HL-60/S4 (cell line): ENCODE measurements around the gene SYNGR3.
"Not testable (repeated sequence)": the region's sequence is repeated elsewhere in the genome, so short reads cannot be mapped to it uniquely, and the experiment has no call there.

Experiments used
- in situ Hi-C: fragments of 300-500 bp; cut with MboI; formaldehyde crosslinking; loops from 2 replicates; pipeline ENCODE4 v1.14.3; 2022; ENCODE audit warnings: low sequenced_read_pairs

The SYNGR3 gene

DNA sequence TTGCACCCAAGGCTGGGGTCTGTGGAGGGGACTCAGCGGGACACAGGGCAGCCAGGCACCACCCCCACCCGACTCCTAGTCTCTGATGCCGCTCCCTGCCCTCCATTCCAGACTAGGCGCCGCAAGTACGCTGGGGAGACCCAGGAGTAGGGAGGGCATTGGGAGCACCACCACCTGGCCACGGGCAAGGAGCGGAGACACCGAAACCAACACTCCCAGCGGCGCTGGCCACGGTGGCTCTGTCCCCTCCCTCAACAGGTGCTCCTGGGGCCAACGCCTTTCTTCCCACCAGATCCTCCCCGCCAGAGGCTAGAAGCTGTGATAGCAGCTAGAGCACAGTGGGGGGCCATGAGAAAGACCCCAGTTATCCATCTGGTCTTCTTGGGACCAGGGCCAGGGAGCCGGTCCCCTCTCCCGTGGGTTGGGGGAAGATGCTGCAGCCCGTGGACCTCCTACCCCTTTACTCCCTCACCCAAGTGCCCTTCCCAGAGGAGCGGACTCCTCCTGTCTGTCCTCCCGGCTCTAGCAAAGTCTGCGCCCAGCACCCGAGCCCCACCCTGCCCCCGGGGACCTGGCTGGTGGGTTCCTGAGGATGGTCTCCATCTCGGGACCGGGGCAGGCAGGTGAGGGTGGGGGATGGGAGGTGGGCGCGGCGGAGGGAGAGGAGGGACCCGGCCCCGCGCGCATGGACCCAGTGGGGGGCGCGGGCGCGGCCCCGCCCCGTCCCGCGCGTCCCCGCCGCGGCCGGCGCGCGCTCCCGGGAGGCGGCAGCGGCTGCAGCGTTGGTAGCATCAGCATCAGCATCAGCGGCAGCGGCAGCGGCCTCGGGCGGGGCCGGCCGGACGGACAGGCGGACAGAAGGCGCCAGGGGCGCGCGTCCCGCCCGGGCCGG, at the start of gene SYNGR3:
Gene SYNGR3, plus strand, starts transcription at position 762 of the 892 bp plus-strand sequence. CDS start 133 bp downstream, outside the sequence.
- in situ Hi-C loops: no loop called here

DNA sequence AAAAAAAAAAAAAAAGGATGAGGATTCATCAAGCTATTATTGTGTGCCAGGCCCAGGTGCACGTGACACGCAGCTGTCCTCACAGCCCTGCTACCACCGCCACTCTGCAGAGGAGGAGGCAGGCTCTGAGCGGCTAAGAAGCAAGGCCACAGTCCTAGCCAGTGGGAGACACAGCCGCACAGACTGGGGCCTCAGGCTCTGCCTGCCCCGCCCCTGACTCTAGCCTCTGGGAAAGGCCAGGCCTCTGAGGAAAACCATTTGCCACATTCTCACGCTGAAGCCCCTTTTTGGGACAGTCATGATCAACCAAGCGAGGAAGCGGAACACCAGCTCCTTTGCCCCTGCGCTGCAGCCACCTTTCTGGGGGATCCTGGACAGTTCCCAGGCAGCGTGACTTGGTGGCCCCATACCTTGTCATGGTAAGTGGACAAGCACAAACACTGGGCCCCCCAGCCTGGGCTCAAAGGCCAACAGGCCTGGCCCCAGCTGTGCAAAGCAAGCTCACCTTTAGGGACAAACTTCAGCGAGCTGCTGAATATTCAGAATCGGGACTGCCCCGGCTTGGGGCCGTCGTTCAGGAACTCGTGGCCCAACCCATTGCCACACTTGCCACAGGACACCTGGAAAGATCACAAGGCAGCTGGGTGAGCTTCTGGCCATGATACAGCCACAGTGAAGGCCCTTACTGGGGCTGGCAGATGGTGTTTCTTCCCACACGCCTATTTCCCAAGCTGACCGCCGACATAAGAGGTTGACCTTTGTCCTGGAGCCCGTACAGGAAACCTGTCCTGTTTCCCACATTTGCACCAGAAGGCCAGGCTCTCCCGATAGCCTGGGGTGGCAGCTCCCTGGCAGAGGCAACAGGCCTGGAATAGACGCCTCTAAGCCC, 49.3 kb upstream of the SYNGR3 start:
- in situ Hi-C loops: no loop called here

GRCh38 chr16:1941162-1942046, 48.4 kb upstream of the SYNGR3 start:
- in situ Hi-C loops: no loop called here

DNA sequence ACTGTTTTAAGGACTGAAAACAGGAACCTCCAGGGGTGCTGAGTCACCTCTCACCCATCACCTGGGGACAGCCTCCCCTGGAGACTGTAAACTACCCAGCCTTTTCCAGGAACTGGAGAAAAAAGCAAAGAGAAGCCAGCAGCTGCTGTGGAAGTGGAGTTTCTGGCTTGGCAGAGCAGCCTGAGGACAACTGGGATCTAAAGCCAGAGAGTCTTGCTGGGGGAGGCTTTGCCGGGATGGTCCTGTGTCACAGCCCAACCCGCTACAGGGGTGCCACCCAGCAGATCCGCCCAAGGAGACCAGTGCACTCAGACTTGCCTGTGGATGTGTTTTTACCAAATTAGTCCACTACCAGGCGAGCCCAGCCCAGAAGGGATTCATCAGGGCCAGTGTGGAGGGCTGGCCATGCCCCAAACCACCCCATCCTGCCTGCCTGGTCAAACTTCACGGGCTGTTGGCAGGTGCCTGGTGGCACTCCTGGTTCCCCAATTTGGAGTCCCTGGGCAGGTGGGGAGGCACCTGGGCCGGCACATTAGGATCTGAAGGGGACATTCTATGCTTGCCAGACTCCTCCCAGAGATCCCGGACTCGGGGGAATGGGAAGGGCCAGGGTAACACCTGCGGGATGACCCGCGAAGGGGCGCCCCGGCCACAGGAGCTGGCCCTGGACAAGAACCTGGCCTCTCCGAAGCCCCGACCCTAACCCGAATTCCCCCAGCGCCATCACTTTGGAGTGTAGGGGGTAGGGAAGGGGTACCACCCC, 47.5 kb upstream of the SYNGR3 start:
- in situ Hi-C loops: no loop called here

DNA sequence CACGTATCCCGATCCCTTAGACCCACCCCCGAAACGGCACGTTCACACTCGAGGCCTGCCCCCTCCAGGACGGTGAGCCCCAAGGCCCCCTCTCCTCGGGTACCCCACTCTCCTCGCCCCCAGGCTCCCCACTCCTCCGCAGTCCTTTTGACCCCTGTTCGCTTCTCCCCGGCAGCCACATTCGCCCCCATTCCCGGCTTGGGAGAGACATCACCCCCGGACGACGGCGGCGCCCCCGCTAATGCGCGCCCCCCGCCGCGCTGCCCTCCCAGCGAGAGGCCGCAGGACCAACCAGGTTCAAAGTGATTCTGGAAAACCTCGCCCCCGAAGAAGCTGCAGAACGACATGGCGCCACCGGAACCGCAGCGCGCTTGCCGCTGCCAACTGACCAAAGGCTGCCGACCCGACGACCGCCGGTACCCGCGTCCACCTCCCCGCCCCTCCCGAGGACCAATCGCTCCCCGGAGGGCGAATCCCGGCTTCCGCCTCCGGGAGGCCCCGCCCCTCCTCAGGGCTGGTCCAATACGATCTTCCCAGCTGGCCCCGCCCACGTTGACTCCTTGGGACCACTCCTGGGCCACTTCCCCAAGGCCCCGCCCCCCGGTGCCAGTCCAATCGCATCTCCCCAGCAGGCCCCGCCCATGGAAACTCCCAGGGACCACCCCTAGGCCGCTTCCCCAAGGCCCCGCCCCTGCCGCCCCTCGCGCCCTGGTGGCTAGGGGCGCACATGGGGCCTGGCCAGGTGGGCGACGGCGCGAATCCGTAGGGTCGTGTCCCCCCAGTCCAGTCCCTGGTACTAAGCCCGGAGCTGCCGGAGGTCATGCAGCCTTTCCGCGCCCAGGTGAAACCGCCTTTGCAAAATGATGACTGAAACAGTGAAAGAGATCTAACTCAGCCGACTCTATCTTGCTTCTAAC, 46.7 kb upstream of the SYNGR3 start, which contains the start of gene MSRB1:
Gene MSRB1, minus strand, starts transcription at position 390 of the 917 bp plus-strand sequence. Its CDS starts 43 bp downstream, at position 347.
- in situ Hi-C loops: no loop called here

GRCh38 chr16:1944612-1945199, 45.1 kb upstream of the SYNGR3 start:
- in situ Hi-C loops: no loop called here

DNA sequence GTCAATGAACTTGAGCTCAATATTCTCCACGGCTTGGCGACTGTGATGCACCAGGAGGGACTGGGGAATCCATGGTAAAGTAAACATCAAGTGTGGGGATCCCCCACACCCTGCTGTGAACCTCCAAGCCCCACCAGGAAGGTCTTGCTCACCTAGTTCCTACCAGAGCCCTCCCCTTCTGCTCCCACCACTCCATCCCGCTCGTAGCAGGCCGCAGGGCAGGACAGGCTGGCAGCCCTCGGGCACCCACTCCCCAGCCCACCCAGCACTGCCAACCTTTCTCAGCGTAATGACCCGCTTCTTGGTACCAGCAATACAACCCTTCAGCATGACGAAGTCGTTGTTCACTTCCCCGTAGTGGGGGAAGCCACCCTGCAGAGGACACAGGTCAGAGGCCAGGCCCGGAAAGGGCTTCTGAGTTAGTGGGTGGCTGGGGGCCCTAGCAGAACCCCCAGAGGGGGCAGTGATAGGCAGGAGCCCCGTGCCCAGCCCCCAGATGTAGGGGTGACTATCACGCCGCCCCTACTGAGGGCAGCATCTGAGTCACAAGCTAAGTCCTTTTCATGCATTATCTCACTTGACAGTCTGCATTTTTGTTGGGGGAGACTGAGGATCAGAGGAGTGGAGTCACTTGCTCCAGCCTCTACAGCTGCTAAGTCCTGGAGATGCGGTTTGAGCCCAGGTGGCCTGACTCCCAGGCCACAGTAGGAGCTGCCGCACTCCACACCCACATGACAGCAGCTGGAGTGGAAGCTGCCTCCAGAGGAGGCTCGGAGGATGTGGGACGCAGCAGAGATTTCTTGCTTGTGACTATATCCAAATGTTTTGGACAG, 44.0 kb upstream of the SYNGR3 start:
- in situ Hi-C loops: no loop called here

- in situ Hi-C loops: no loop called here
Measured at GRCh38 chr16:1946495-1947368, 43.0 kb upstream of the SYNGR3 start.

- in situ Hi-C loops: no loop called here
Measured at GRCh38 chr16:1947369-1947670, 42.5 kb upstream of the SYNGR3 start.

DNA sequence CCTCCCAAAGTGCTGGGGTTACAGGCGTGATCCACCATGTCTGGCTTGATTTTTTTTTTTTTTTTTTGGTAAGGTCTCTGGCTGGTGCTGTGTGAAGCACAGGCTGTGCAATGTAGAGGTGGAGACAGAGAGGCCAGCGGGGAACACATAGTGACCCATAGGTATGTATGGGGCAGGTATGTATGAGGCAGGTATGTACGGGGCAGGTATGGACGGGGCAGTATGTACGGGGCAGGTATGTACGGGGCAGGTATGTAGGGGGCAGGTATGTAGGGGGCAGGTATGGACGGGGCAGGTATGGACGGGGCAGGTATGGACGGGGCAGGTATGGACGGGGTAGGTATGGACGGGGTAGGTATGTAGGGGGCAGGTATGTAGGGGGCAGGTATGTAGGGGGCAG, 40.3 kb upstream of the SYNGR3 start:
- in situ Hi-C loops: no loop called here

- in situ Hi-C loops: no loop called here
Measured at GRCh38 chr16:1950047-1950446, 39.7 kb upstream of the SYNGR3 start.

DNA sequence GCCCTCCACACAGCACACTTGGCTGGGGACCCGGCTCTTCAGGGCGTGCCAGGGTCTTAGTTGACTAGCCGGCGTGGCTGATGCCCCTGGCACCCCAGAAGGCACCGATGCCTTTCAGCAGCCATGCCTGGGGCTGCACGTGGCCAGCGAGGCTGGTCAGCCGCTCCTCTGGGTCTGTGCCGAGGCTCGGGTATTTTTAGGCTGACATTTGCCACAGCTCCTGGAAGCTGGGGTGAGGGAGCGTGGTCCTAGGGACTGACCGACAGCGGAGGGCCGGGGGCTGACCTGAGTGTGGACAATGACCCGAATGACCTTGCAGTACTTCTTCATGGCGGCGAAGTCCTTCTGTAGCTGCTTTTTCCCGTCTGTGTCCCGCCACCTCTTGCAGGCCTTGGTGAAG, 39.2 kb upstream of the SYNGR3 start:
- in situ Hi-C loops: no loop called here

DNA sequence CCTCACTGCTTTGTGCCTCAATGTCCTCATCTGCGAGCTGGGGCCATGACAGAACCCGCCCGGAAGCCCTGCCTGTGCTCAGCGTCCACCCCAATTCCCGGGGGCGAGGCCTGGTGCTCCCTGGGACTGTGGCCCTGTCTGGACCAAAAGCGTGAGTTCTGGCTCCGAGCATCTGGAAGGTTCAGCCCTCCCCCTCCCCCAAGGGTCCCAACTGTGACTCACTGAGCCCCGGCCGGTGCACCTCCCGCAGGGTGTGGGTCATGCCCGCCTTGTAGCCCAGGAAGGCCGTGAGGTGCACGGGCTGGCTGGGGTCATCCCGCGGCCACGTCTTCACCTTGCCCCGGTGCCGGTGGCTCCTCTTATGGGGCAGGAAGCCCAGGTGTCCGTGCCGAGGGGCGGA, 36.0 kb upstream of the SYNGR3 start:
- in situ Hi-C loops: no loop called here

GRCh38 chr16:1957434-1958142, 32.2 kb upstream of the SYNGR3 start:
- in situ Hi-C loops: not testable (repeated sequence)

DNA sequence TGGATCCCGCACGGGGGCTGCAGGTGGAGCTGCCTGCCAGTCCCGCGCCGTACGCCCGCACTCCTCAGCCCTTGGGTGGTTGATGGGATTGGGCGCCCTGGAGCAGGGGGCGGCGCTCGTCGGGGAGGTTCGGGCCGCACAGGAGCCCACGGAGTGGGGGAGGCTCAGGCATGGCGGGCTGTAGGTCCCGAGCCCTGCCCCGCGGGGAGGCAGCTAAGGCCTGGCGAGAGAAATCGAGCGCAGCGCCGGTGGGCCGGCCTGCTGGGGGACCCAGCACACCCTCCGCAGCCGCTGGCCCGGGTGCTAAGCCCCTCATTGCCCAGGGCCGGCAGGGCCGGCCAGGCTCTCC, 31.7 kb upstream of the SYNGR3 start:
- in situ Hi-C loops: not testable (repeated sequence)

DNA sequence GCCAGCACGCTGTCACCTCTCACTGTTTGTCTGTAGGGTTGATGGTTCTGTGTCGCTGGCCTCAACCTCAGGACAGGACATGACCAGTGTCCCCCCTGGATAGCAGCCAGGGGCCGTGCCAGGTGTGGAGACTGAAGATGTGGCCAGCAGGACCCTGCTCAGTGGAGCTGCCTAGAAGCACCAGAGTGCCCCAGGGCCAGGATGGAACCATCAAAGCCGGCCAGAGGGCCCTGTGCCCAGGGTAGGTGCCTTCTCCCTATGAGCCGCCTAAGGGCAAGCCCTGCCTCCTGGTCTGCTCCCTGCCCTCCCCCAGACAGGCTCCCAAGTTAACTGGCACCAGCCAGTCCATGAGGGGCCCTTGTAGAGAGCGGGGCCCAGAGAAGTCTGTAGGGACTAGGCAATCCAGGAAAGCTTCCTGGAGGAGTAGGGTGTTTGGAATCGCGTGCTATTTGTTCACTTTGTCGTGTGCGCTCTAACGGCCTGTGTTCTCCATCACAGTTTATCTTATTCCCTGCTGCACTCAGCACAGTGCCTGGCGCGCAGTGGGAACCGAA, 31.0 kb upstream of the SYNGR3 start:
- in situ Hi-C loops: no loop called here
